A204.1 (cell line): ENCODE measurements around the gene SMARCA4.

Experiments
- FAIRE-seq: peaks from 2 replicates; lab custom pipeline; 2012; peaks lifted over from hg19 to GRCh38; lab: Jason Lieb, UNC

Gene SMARCA4

GRCh38 chr19:10960314-10961072, at the start of gene SMARCA4:
Gene SMARCA4 (plus strand): TSS chr19:10961030. CDS start chr19:10984152, 23,122 bp downstream.
- no peak for FAIRE-seq

- FAIRE-seq, result no peak
These were observed 49.1 kb upstream of the SMARCA4 start for GRCh38 chr19:10911579-10912363.

GRCh38 chr19:10912619-10913018, 48.2 kb upstream of the SMARCA4 start:
- FAIRE-seq, result no peak

GRCh38 chr19:10913716-10914340, 47.0 kb upstream of the SMARCA4 start:
- no peak for FAIRE-seq

GRCh38 chr19:10915130-10916091, 45.4 kb upstream of the SMARCA4 start:
- no peak for FAIRE-seq

GRCh38 chr19:10916602-10917001, 44.2 kb upstream of the SMARCA4 start:
- no peak for FAIRE-seq

GRCh38 chr19:10918359-10918758, 42.5 kb upstream of the SMARCA4 start:
- FAIRE-seq, result no peak

- FAIRE-seq, result no peak
These were observed 41.2 kb upstream of the SMARCA4 start for GRCh38 chr19:10919352-10920287.

GRCh38 chr19:10920288-10920655, 40.6 kb upstream of the SMARCA4 start:
- FAIRE-seq, result no peak

- FAIRE-seq, result no peak
These were observed 40.0 kb upstream of the SMARCA4 start for GRCh38 chr19:10920781-10921180.

GRCh38 chr19:10921199-10921909, 39.5 kb upstream of the SMARCA4 start:
- FAIRE-seq, result no peak

- no peak for FAIRE-seq
These were observed 38.8 kb upstream of the SMARCA4 start for GRCh38 chr19:10921910-10922637.

- no peak for FAIRE-seq
These were observed 38.2 kb upstream of the SMARCA4 start for GRCh38 chr19:10922638-10923014.

GRCh38 chr19:10923260-10924112, 37.3 kb upstream of the SMARCA4 start:
- no peak for FAIRE-seq

GRCh38 chr19:10924597-10924996, 36.2 kb upstream of the SMARCA4 start:
- no peak for FAIRE-seq

- no peak for FAIRE-seq
These were observed 32.9 kb upstream of the SMARCA4 start for GRCh38 chr19:10927730-10928562.

- FAIRE-seq, result peak; percentile 58
These were observed 32.0 kb upstream of the SMARCA4 start, which contains the start of the genes TIMM29 and YIPF2 for GRCh38 chr19:10928563-10929401. Gene TIMM29 (plus strand): TSS chr19:10928811. CDS start chr19:10928823, 12 bp downstream. Gene YIPF2 (minus strand): TSS chr19:10928639. CDS start chr19:10928410, 229 bp downstream.
